ENCODE measurements around the gene EOMES. TPM values are rescaled to one million over a fixed set of nuclear protein-coding genes. Genes with fewer than 3 reads are reported as not detected.
A peak's percentile ranks its signal among the peaks of the same experiment; 100 is the strongest.

Gene EOMES
- total RNA-seq, 1 donor from 2014 or later = not detected

- H3K36me3 ChIP-seq (ENCODE audit: insufficient read depth, low read length) = no peaks in the 10 kb centered on the region
- peak overlapping the region; percentile 100 for H3K4me2 ChIP-seq (ENCODE audit: low read length)
- peaks cover 48% of the 10 kb centered on the region for H3K27me3 ChIP-seq (ENCODE audit: insufficient read depth, low read length)
- no peaks in the 10 kb centered on the region for H3K79me2 ChIP-seq (ENCODE audit: insufficient read depth, low read length)
- no peak for FAIRE-seq
- DNase-seq (ENCODE audit: low read depth) = peak; percentile 50
- H3K9me3 Mint-ChIP-seq (ENCODE audit: unreplicated experiment) = no peaks in the 10 kb centered on the region
- no peaks in the 10 kb centered on the region for H4K20me1 ChIP-seq (ENCODE audit: insufficient read depth, low read length)
- no peak overlapping the region for H3K27ac ChIP-seq (ENCODE audit: low read depth, low read length)
- H3K9ac ChIP-seq (ENCODE audit: low read length) = peak overlapping the region; percentile 57
- no peaks in the 10 kb centered on the region for H3K9me3 ChIP-seq (ENCODE audit: insufficient read depth, low read depth, low read length)
- peaks cover 10% of the 10 kb centered on the region for H3K4me1 Mint-ChIP-seq (ENCODE audit: low read depth, unreplicated experiment)
- peak overlapping the region; percentile 79 for H3K4me3 ChIP-seq (ENCODE audit: insufficient read depth, low read depth, low read length)
- H3K36me3 Mint-ChIP-seq (ENCODE audit: low read depth, unreplicated experiment) = no peaks in the 10 kb centered on the region
- peaks cover 18% of the 10 kb centered on the region for H3K4me1 ChIP-seq (ENCODE audit: insufficient read depth, low read length)
- H3K27me3 Mint-ChIP-seq (ENCODE audit: low read depth, unreplicated experiment) = peaks cover 63% of the 10 kb centered on the region
- peak overlapping the region; percentile 88 for H2AFZ ChIP-seq (ENCODE audit: low read depth, low read length)
- no peak for TF ChIP-seq EZH2 (IDR thresholded peaks at IDR 0.05; ENCODE audit: insufficient read depth, low read length)
- TF ChIP-seq CTCF (IDR thresholded peaks at IDR 0.05; ENCODE audit: insufficient read depth, low read depth, low read length) = peak; percentile 57
- peak overlapping the region; percentile 87 for H3K4me3 Mint-ChIP-seq (ENCODE audit: unreplicated experiment)
- H3K27ac Mint-ChIP-seq (ENCODE audit: unreplicated experiment) = no peak overlapping the region
Observed at GRCh38 chr3:27712136-27713077, 9.7 kb downstream of the EOMES start.

- Histone ChIP-seq H3K27me3 (ENCODE audit: insufficient read depth, low read length) (peaks cover 7% of the 10 kb centered on the region), H3K9me3 (ENCODE audit: insufficient read depth, low read depth, low read length) (no peaks in the 10 kb centered on the region), H3K4me2 (ENCODE audit: low read length) (no peak overlapping the region), H3K4me3 (ENCODE audit: insufficient read depth, low read depth, low read length) (no peak overlapping the region), H3K36me3 (ENCODE audit: insufficient read depth, low read length) (no peaks in the 10 kb centered on the region), H3K79me2 (ENCODE audit: insufficient read depth, low read length) (no peaks in the 10 kb centered on the region), H3K4me1 (ENCODE audit: insufficient read depth, low read length) (peaks cover 11% of the 10 kb centered on the region), H2AFZ (ENCODE audit: low read depth, low read length) (no peak overlapping the region), H3K9ac (ENCODE audit: low read length) (no peak overlapping the region), H4K20me1 (ENCODE audit: insufficient read depth, low read length) (no peaks in the 10 kb centered on the region), H3K27ac (ENCODE audit: low read depth, low read length) (no peak overlapping the region)
- H3K4me1 Mint-ChIP-seq (ENCODE audit: low read depth, unreplicated experiment) = peaks cover 7% of the 10 kb centered on the region
- DNase-seq (ENCODE audit: low read depth) (peak; percentile 20), FAIRE-seq (no peak)
- peaks cover 29% of the 10 kb centered on the region for H3K27me3 Mint-ChIP-seq (ENCODE audit: low read depth, unreplicated experiment)
- TF ChIP-seq EZH2 (IDR thresholded peaks at IDR 0.05; ENCODE audit: insufficient read depth, low read length) = no peak
- no peak for TF ChIP-seq CTCF (IDR thresholded peaks at IDR 0.05; ENCODE audit: insufficient read depth, low read depth, low read length)
- H3K9me3 Mint-ChIP-seq (ENCODE audit: unreplicated experiment) = no peaks in the 10 kb centered on the region
- no peak overlapping the region for H3K27ac Mint-ChIP-seq (ENCODE audit: unreplicated experiment)
- no peaks in the 10 kb centered on the region for H3K36me3 Mint-ChIP-seq (ENCODE audit: low read depth, unreplicated experiment)
- H3K4me3 Mint-ChIP-seq (ENCODE audit: unreplicated experiment) = no peak overlapping the region
Observed at GRCh38 chr3:27708250-27708649, 13.9 kb downstream of the EOMES start.

- Histone ChIP-seq H3K9me3 (ENCODE audit: insufficient read depth, low read depth, low read length) (no peaks in the 10 kb centered on the region), H3K4me1 (ENCODE audit: insufficient read depth, low read length) (no peaks in the 10 kb centered on the region), H3K79me2 (ENCODE audit: insufficient read depth, low read length) (no peaks in the 10 kb centered on the region), H3K36me3 (ENCODE audit: insufficient read depth, low read length) (no peaks in the 10 kb centered on the region), H3K4me3 (ENCODE audit: insufficient read depth, low read depth, low read length) (no peak overlapping the region), H4K20me1 (ENCODE audit: insufficient read depth, low read length) (no peaks in the 10 kb centered on the region), H3K27me3 (ENCODE audit: insufficient read depth, low read length) (no peaks in the 10 kb centered on the region), H3K4me2 (ENCODE audit: low read length) (no peak overlapping the region), H2AFZ (ENCODE audit: low read depth, low read length) (no peak overlapping the region), H3K9ac (ENCODE audit: low read length) (no peak overlapping the region), H3K27ac (ENCODE audit: low read depth, low read length) (no peak overlapping the region)
- Mint-ChIP-seq H3K4me1 (ENCODE audit: low read depth, unreplicated experiment) (no peaks in the 10 kb centered on the region), H3K27ac (ENCODE audit: unreplicated experiment) (no peak overlapping the region), H3K4me3 (ENCODE audit: unreplicated experiment) (no peak overlapping the region), H3K36me3 (ENCODE audit: low read depth, unreplicated experiment) (no peaks in the 10 kb centered on the region), H3K27me3 (ENCODE audit: low read depth, unreplicated experiment) (no peaks in the 10 kb centered on the region), H3K9me3 (ENCODE audit: unreplicated experiment) (no peaks in the 10 kb centered on the region)
- DNase-seq (ENCODE audit: low read depth) (no peak), FAIRE-seq (no peak)
- TF ChIP-seq CTCF (IDR thresholded peaks at IDR 0.05; ENCODE audit: insufficient read depth, low read depth, low read length) (no peak), EZH2 (IDR thresholded peaks at IDR 0.05; ENCODE audit: insufficient read depth, low read length) (no peak)
Observed at GRCh38 chr3:27699067-27699466, 23.1 kb downstream of the EOMES start.
